GM19467 (cell line): ENCODE data around the gene HNRNPC.
"Not testable (repeated sequence)": the region's sequence is repeated elsewhere in the genome, so short reads cannot be mapped to it uniquely, and the experiment has no call there.

ENCODE experiments used
- ATAC-seq: cut with Tn5 transposase; IDR thresholded peaks from one replicate; pipeline ENCODE4 v1.9.1; 2021; ENCODE audit warnings: mild to moderate bottlenecking, moderate library complexity; ENCODE audit not compliant: unreplicated experiment

HNRNPC gene

GRCh38 chr14:21213652-21214051 is 55.6 kb downstream of the HNRNPC start:
- ATAC-seq, result no peak

GRCh38 chr14:21212824-21213223 is 56.4 kb downstream of the HNRNPC start:
- not testable (repeated sequence) for ATAC-seq

- no peak for ATAC-seq
These were observed 57.7 kb downstream of the HNRNPC start for GRCh38 chr14:21211509-21211908.

GRCh38 chr14:21210023-21210422 is 59.2 kb downstream of the HNRNPC start:
- ATAC-seq, result no peak

GRCh38 chr14:21209185-21209584 is 60.1 kb downstream of the HNRNPC start:
- ATAC-seq, result no peak

GRCh38 chr14:21208554-21208953 is 60.7 kb downstream of the HNRNPC start:
- ATAC-seq, result no peak

GRCh38 chr14:21206753-21207684 is 62.2 kb downstream of the HNRNPC start:
- no peak for ATAC-seq

GRCh38 chr14:21205678-21206581 is 63.3 kb downstream of the HNRNPC start:
- ATAC-seq, result no peak

GRCh38 chr14:21205026-21205677 is 64.1 kb downstream of the HNRNPC start:
- ATAC-seq, result no peak

GRCh38 chr14:21204167-21205025 is 64.8 kb downstream of the HNRNPC start:
- ATAC-seq, result no peak

GRCh38 chr14:21203470-21204166 is 65.6 kb downstream of the HNRNPC start:
- no peak for ATAC-seq

GRCh38 chr14:21202463-21203358 is 66.5 kb downstream of the HNRNPC start:
- ATAC-seq, result no peak

- ATAC-seq, result no peak
These were observed 67.3 kb downstream of the HNRNPC start for GRCh38 chr14:21201732-21202462.

GRCh38 chr14:21200752-21201461 is 68.3 kb downstream of the HNRNPC start:
- no peak for ATAC-seq

GRCh38 chr14:21199611-21200560 is 69.4 kb downstream of the HNRNPC start:
- ATAC-seq, result no peak
